Epithelial cell of proximal tubule (primary cell): ENCODE measurements around the gene SAMD1. TPM values are rescaled to one million over a fixed set of nuclear protein-coding genes. Genes with fewer than 3 reads are reported as not detected.

Experiments
- DNase-seq: peaks from one replicate; pipeline ENCODE4 v3.0.0-alpha.2; 2011; ENCODE audit warnings: low read depth
- H3K4me3 ChIP-seq: 2 replicates; pipeline ENCODE4 v1.5.1; 2011; ENCODE audit warnings: low read depth, mild to moderate bottlenecking, low read length
- CTCF ChIP-seq: conservative IDR thresholded peaks from 2 replicates; pipeline ENCODE4 v1.5.1; 2012; ENCODE audit warnings: low read depth, mild to moderate bottlenecking, low read length
- total RNA-seq: library from RNA; depleted of rRNA; stranded (reverse); fragments of >200 nt; gene quantifications from 2 replicates; pipeline ENCODE4 v1.2.3, GENCODE V29; 2015

Gene SAMD1
- total RNA-seq, 1 donor from 2014 or later: 53.6 TPM

- TF ChIP-seq CTCF: peak; percentile 31
- peak overlapping the region; percentile 68 for H3K4me3 ChIP-seq
- DNase-seq: no peak
Measured at GRCh38 chr19:14091081-14091812, 696 bp upstream of the SAMD1 start.

DNA sequence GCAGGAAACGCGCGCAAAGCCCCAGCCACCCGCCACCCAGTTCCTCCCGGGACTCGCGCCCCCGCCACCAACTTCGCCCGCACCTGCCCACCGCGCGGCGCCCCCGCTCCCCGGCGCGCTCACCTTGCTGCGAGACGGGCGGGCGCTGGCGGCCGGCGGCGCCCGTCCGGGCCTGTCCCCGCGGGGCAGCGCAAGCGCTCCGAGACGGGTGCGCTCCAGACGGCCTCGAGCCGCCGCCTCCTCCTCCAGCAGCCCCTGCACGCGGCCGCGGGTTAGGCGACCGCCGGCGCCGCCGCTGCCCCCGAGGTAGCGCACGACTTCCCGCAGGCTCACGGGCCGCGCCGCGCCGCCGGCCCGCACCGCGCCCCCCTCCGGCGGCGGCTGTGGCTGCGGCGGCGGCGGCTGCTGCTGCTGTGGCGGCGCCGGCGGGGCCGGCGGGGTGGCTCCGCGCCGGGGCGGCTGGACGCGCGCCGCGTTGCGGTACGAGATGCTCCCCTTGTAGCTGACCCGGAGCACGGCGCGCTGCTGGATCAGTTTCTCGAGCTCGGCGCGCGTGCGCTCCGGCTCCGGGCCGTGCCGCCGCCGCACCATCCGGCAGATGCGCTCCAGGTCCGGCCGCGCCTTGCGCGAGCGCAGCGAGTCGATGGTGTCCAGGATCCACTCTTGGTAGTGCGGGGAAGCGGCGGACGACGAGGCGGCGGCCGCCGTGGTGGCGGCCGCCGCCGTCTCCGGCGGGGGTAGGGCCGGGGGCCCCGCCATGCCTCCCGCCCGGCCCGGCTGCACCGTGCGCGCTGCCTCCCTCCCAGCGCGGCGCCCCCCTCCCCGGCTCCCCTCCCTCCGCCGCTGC lies 666 bp downstream of the SAMD1 start:
- DNase-seq: no peak
- no peak for TF ChIP-seq CTCF
- peak overlapping the region; percentile 60 for H3K4me3 ChIP-seq

- peak; percentile 8 for TF ChIP-seq CTCF
- DNase-seq: no peak
- peak overlapping the region; percentile 60 for H3K4me3 ChIP-seq
Measured at GRCh38 chr19:14089412-14089661, 1.2 kb downstream of the SAMD1 start.

- peak overlapping the region; percentile 60 for H3K4me3 ChIP-seq
- no peak for TF ChIP-seq CTCF
- no peak for DNase-seq
Measured at GRCh38 chr19:14088634-14089411, 1.7 kb downstream of the SAMD1 start.

- TF ChIP-seq CTCF: no peak
- no peak for DNase-seq
- no peak overlapping the region for H3K4me3 ChIP-seq
Measured at GRCh38 chr19:14086098-14086497, 4.5 kb downstream of the SAMD1 start.

DNA sequence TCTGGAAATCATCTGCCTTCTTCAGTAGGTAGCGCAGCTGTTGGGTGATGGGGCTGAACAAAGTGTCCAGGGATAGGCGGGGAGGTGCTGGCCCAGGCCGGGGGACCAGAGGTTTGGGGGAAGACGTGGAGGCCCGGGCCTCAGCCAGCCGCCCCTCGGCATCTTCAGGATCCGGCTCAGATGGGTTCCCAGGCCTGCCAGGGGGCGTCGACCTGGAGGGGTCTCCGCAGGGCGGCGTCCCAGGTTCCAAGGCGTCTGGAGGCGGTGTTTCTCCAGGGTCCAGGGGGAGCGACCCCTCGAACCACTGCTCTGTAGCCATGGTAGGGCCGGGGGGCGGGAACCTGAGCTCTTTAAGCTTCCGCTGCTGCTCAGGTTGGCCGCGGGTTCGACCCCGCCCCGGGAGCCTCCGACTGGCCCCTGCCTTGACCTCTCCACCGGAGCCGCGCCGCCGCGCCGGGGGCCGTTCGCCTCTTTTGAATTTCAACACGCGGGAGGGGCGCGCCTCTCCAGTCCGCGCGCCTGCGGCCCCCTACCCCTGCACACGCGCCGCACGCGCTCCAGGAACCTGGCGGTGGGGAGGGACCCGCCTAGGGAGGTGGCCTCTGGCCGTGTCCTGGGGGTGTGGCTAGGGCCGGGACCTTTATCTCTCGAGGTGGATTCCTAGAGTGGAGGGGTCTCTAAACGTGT lies 5.1 kb downstream of the SAMD1 start, which contains the start of gene C19orf67:
Gene C19orf67 (minus strand): TSS at position 475 of the 687 bp plus-strand sequence. CDS start 156 bp downstream, at position 319.
- H3K4me3 ChIP-seq: no peak within 1 kb of the TSS
- no peak for TF ChIP-seq CTCF
- DNase-seq: no peak
